ENCODE results near the gene LINC00305. TPM values are rescaled to one million over a fixed set of nuclear protein-coding genes. Genes with fewer than 3 reads are reported as not detected.

The LINC00305 gene
- total RNA-seq, 3 donors from 2014 or later = not detected

- no peaks in the 10 kb centered on the region for H3K9me3 ChIP-seq
- no peaks in the 10 kb centered on the region for H3K4me1 ChIP-seq
- no peak for DNase-seq (ENCODE audit: low spot score in 2 of 2)
- H3K27me3 ChIP-seq = no peaks in the 10 kb centered on the region
- no peak for TF ChIP-seq POLR2AphosphoS5 (IDR thresholded peaks at IDR 0.05)
- no peak for TF ChIP-seq POLR2A (IDR thresholded peaks at IDR 0.05)
- no peak for TF ChIP-seq CTCF (IDR thresholded peaks at IDR 0.05)
- H3K27ac ChIP-seq = no peak overlapping the region
- intact Hi-C loops (cut with DNase I; ENCODE audit: low total_unique reads) = no loop called here
- H3K36me3 ChIP-seq = no peaks in the 10 kb centered on the region
- H3K4me3 ChIP-seq = no peak overlapping the region
Measured at GRCh38 chr18:64082513-64082912, 66.4 kb downstream of the LINC00305 start.

GRCh38 chr18:64082054-64082453 lies 66.8 kb downstream of the LINC00305 start:
- Histone ChIP-seq H3K27ac (no peak overlapping the region), H3K9me3 (no peaks in the 10 kb centered on the region), H3K36me3 (no peaks in the 10 kb centered on the region), H3K27me3 (no peaks in the 10 kb centered on the region), H3K4me1 (no peaks in the 10 kb centered on the region), H3K4me3 (no peak overlapping the region)
- no peak for TF ChIP-seq POLR2AphosphoS5 (IDR thresholded peaks at IDR 0.05)
- no peak for TF ChIP-seq POLR2A (IDR thresholded peaks at IDR 0.05)
- no peak for TF ChIP-seq CTCF (IDR thresholded peaks at IDR 0.05)
- intact Hi-C loops (cut with DNase I; ENCODE audit: low total_unique reads) = no loop called here
- DNase-seq (ENCODE audit: low spot score in 2 of 2) = no peak

GRCh38 chr18:64073971-64074370 lies 74.9 kb downstream of the LINC00305 start:
- Histone ChIP-seq H3K27ac (no peak overlapping the region), H3K4me1 (no peaks in the 10 kb centered on the region), H3K36me3 (no peaks in the 10 kb centered on the region), H3K9me3 (peaks cover 0 to 2% of the 10 kb centered on the region in 2 donors), H3K27me3 (no peaks in the 10 kb centered on the region), H3K4me3 (no peak overlapping the region)
- no peak for TF ChIP-seq POLR2A (IDR thresholded peaks at IDR 0.05)
- TF ChIP-seq CTCF (IDR thresholded peaks at IDR 0.05) = no peak
- no peak for TF ChIP-seq POLR2AphosphoS5 (IDR thresholded peaks at IDR 0.05)
- intact Hi-C loops (cut with DNase I; ENCODE audit: low total_unique reads) = no loop called here
- DNase-seq (ENCODE audit: low spot score in 2 of 2) = no peak

- no peak for DNase-seq (ENCODE audit: low spot score in 2 of 2)
- H3K36me3 ChIP-seq = no peaks in the 10 kb centered on the region
- intact Hi-C loops (cut with DNase I; ENCODE audit: low total_unique reads) = no loop called here
- no peaks in the 10 kb centered on the region for H3K27me3 ChIP-seq
- no peaks in the 10 kb centered on the region for H3K9me3 ChIP-seq
- no peak overlapping the region for H3K4me3 ChIP-seq
- no peak overlapping the region for H3K27ac ChIP-seq
- no peaks in the 10 kb centered on the region for H3K4me1 ChIP-seq
- TF ChIP-seq CTCF (IDR thresholded peaks at IDR 0.05) = no peak
Measured at GRCh38 chr18:64055019-64055418, 93.9 kb downstream of the LINC00305 start.

GRCh38 chr18:64053246-64053645 lies 95.6 kb downstream of the LINC00305 start:
- DNase-seq (ENCODE audit: low spot score in 2 of 2) = no peak
- intact Hi-C loops (cut with DNase I; ENCODE audit: low total_unique reads) = no loop called here
- no peaks in the 10 kb centered on the region for H3K36me3 ChIP-seq
- no peak for TF ChIP-seq POLR2AphosphoS5 (IDR thresholded peaks at IDR 0.05)
- no peak for TF ChIP-seq CTCF (IDR thresholded peaks at IDR 0.05)
- no peak for TF ChIP-seq POLR2A (IDR thresholded peaks at IDR 0.05)
- H3K4me3 ChIP-seq = no peak overlapping the region
- H3K27ac ChIP-seq = no peak overlapping the region
- no peaks in the 10 kb centered on the region for H3K9me3 ChIP-seq
- H3K27me3 ChIP-seq = no peaks in the 10 kb centered on the region
- no peaks in the 10 kb centered on the region for H3K4me1 ChIP-seq

All from breast epithelium (tissue), 4 donors.